Measurements from ENCODE around the gene NUTM2E.
"Not testable (repeated sequence)": the region's sequence is repeated elsewhere in the genome, so short reads cannot be mapped to it uniquely, and the experiment has no call there.

NUTM2E gene

DNA sequence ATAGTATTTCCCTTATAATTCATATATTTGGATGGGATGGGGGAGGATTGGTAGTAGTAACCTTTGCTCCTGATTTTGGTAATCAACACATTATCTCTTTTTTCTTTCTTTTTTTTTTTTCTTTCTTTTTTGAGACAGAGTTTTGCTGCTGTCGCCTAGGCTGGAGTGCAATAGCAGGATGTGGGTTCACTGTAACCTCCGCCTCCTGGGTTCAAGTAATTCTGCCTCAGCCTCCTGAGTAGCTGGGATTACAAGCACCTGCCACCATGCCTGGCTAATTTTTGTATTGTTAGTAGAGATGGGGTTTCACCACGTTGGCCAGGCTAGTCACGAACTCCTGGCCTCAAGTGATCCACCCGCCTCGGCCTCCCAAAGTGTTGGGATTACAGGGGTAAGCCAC is 3.2 kb upstream of the NUTM2E start:
- not testable (repeated sequence) for H3K27me3 ChIP-seq (ENCODE audit: control insufficient read depth, insufficient read depth, low read length); H3K36me3 ChIP-seq (ENCODE audit: control insufficient read depth, insufficient read depth, low read length); H3K9ac ChIP-seq (ENCODE audit: low read depth, low read length); H3K9me3 ChIP-seq (ENCODE audit: control insufficient read depth, insufficient read depth, low read length); H3K4me1 ChIP-seq (ENCODE audit: control insufficient read depth, insufficient read depth, low read length); H3K4me3 ChIP-seq (ENCODE audit: low read depth, low read length)

DNA sequence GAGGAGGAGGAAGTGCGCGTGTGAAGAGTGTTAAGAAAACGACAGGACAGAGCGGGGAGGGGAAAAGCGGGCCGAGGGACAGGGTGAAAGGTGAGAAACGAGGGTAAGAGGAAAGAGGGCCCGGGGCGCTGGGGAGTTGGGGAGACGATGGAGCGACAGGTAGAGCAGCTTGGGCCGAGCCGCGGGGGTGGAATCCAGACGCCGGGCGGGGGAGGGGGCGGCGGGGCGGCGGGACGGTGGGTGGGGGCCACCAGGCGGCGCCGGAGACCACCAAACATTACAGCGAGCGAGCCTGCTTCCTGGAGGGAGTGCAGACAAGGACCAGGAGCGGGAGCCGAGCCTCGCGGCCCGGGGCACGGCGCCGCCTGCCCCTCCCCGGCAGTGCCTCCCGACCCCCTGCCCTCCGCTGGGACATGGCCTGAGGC is 940 bp upstream of the NUTM2E start:
- not testable (repeated sequence) for H3K9ac ChIP-seq (ENCODE audit: low read depth, low read length); H3K9me3 ChIP-seq (ENCODE audit: control insufficient read depth, insufficient read depth, low read length); H3K36me3 ChIP-seq (ENCODE audit: control insufficient read depth, insufficient read depth, low read length); H3K4me1 ChIP-seq (ENCODE audit: control insufficient read depth, insufficient read depth, low read length); H3K27me3 ChIP-seq (ENCODE audit: control insufficient read depth, insufficient read depth, low read length)
- peak overlapping the region; percentile 41 for H3K4me3 ChIP-seq (ENCODE audit: low read depth, low read length)

DNA sequence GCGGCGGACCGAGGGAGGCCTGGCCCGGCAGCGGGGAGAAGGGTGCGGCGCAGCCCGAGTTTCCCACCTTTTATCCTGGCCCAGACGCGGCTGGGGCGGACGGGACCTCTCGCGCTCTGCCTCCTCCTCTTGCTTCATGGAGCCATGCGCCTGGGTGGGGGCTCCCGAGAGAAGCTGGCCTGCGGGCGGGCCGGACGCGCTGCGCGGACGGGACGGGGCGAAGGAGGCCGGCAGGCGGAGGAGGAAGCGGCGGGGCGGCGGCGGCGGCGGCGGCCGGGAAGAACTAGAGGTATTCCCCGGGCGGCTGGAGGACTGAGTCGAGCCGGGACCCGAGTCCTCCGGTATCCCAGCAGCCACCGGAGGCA is 426 bp upstream of the NUTM2E start:
- not testable (repeated sequence) for H3K9ac ChIP-seq (ENCODE audit: low read depth, low read length); H3K27me3 ChIP-seq (ENCODE audit: control insufficient read depth, insufficient read depth, low read length); H3K36me3 ChIP-seq (ENCODE audit: control insufficient read depth, insufficient read depth, low read length); H3K9me3 ChIP-seq (ENCODE audit: control insufficient read depth, insufficient read depth, low read length); H3K4me1 ChIP-seq (ENCODE audit: control insufficient read depth, insufficient read depth, low read length); H3K4me3 ChIP-seq (ENCODE audit: low read depth, low read length)

DNA sequence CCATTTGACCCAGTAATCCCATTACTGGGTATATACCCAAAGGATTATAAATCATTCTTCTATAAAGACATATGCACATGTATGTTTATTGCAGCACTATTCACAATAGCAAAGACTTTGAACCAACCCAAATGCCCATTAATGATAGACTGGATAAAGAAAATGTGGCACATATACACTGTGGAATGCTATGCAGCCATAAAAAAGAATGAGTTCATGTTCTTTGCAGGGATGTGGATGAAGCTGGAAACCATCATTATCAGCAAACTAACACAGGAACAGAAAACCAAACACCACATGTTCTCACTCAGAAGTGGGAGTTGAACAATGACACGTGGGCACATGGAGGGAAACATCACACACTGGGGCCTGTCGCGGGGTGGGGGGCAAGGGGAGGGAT is 7.3 kb downstream of the NUTM2E start:
- H3K27me3 ChIP-seq (ENCODE audit: control insufficient read depth, insufficient read depth, low read length); H3K9me3 ChIP-seq (ENCODE audit: control insufficient read depth, insufficient read depth, low read length); H3K9ac ChIP-seq (ENCODE audit: low read depth, low read length); H3K4me3 ChIP-seq (ENCODE audit: low read depth, low read length); H3K4me1 ChIP-seq (ENCODE audit: control insufficient read depth, insufficient read depth, low read length); H3K36me3 ChIP-seq (ENCODE audit: control insufficient read depth, insufficient read depth, low read length): not testable (repeated sequence)

DNA sequence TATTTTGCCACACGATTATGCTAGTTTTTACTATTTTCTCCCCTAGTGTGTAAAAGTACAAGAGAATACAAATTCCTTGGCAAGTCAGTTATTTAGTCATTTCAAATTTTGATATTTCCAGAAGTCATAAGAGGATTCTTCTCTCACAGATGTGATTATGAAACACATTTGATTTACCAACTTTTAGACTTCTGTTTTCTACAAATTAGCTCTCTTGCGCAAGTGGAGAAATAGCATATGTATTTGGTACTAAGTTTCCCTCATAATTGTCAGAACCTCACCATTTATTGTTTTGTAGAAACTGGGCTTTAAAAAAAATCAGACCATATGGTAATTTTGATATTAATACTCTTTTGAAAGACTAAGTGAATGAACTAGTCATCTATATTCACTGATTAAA is 9.4 kb downstream of the NUTM2E start:
- not testable (repeated sequence) for H3K4me1 ChIP-seq (ENCODE audit: control insufficient read depth, insufficient read depth, low read length); H3K9ac ChIP-seq (ENCODE audit: low read depth, low read length)

DNA sequence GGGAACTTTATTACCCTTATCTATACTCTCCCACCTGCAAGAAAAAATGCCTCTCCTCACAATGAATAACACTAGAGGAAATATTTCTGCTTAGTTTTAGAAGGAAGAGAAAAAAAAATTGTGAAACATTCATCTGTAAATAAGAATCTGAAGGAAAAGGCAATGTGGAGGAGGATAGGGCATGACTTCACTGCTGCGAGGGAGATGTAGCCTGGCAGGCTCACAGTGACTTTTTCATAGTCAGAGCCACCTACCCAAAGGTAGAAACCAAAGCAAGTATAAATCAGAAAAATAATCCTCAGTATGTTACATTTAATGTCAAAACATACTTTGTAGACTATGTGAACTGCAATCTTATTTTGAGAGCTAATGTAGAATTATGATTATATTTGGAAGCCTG is 10.4 kb downstream of the NUTM2E start:
- H3K9ac ChIP-seq (ENCODE audit: low read depth, low read length); H3K36me3 ChIP-seq (ENCODE audit: control insufficient read depth, insufficient read depth, low read length): not testable (repeated sequence)

More for the DNA sequence above, 9.4 kb downstream of the NUTM2E start:
- not testable (repeated sequence) for H3K4me3 ChIP-seq (ENCODE audit: low read depth, low read length); H3K27me3 ChIP-seq (ENCODE audit: control insufficient read depth, insufficient read depth, low read length); H3K36me3 ChIP-seq (ENCODE audit: control insufficient read depth, insufficient read depth, low read length); H3K9me3 ChIP-seq (ENCODE audit: control insufficient read depth, insufficient read depth, low read length)

DNA sequence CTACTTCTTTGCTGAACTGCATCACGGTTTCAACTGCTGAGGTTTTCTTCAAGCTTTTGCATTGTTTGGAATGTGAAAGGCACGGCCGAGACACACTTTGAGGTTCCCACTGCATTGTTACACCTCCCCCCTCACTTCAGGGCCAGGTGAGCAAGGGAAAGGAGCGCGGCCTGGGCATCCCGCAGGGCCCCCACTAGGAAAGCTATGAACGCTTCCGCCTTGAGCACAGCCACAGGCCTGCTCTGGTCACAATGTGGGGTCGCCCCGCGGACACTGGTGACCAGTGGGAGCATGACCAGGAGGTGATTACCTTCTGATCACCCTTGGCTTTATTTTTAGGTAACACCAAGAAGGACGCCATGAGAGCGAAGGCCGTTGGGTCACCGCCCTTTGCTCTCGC is 11.9 kb downstream of the NUTM2E start:
- not testable (repeated sequence) for H3K36me3 ChIP-seq (ENCODE audit: control insufficient read depth, insufficient read depth, low read length); H3K9me3 ChIP-seq (ENCODE audit: control insufficient read depth, insufficient read depth, low read length); H3K27me3 ChIP-seq (ENCODE audit: control insufficient read depth, insufficient read depth, low read length); H3K4me3 ChIP-seq (ENCODE audit: low read depth, low read length); H3K9ac ChIP-seq (ENCODE audit: low read depth, low read length); H3K4me1 ChIP-seq (ENCODE audit: control insufficient read depth, insufficient read depth, low read length)

More for the DNA sequence above, 10.4 kb downstream of the NUTM2E start:
- not testable (repeated sequence) for H3K9me3 ChIP-seq (ENCODE audit: control insufficient read depth, insufficient read depth, low read length); H3K4me3 ChIP-seq (ENCODE audit: low read depth, low read length); H3K27me3 ChIP-seq (ENCODE audit: control insufficient read depth, insufficient read depth, low read length); H3K4me1 ChIP-seq (ENCODE audit: control insufficient read depth, insufficient read depth, low read length)

DNA sequence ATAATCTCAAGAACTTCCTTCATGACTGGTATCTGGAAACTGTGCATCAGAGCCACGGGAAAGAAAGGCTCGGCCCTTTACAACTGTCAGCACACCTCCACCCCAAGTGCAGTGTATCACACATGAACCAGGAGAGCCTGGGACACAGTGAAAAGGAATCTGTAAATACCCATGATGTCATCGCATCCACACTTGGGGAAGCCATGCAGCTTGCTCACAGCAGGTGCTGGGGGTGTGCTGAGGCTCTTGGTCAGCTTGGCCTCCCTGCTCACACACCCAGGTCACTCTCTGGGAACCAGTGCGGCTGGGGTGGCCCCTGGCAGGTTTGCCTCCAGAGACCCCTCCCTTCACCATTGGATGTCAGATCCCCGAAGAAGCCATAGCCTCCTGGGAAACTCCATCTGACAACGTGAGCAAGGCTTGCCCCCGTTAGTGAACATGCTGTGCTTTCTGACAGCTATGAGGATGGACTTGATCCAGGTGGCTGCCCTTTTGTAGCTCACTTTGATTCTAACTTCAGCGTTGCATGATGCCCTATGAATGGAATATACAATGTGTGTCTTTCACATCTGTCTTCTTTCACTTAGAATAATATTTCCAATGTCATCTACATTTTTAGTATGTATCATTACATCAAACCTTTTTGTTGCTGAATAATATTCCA is 26.8 kb downstream of the NUTM2E start:
- H3K9ac ChIP-seq (ENCODE audit: low read depth, low read length); H3K27me3 ChIP-seq (ENCODE audit: control insufficient read depth, insufficient read depth, low read length); H3K36me3 ChIP-seq (ENCODE audit: control insufficient read depth, insufficient read depth, low read length); H3K9me3 ChIP-seq (ENCODE audit: control insufficient read depth, insufficient read depth, low read length); H3K4me1 ChIP-seq (ENCODE audit: control insufficient read depth, insufficient read depth, low read length); H3K4me3 ChIP-seq (ENCODE audit: low read depth, low read length): not testable (repeated sequence)

DNA sequence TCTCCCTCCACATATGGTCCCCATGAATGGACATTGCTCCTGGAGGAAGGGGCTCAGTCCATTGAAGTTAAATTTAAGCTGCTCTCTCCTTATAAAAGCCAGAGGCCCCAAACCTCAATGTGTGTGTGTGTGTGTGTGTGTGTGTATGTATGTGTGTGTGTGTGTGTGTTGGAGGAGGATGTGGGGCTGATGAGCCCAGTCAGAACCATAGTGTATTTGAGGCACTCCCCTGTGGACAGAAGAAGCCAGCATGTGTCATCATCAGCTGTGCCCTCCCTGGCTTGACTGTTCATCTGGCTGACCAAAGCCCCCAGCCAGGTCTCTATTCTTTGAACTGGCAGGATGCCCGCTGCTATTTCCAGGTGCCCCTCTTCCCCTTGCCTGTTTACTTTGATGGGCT is 35.7 kb downstream of the NUTM2E start:
- H3K4me1 ChIP-seq (ENCODE audit: control insufficient read depth, insufficient read depth, low read length); H3K27me3 ChIP-seq (ENCODE audit: control insufficient read depth, insufficient read depth, low read length); H3K9me3 ChIP-seq (ENCODE audit: control insufficient read depth, insufficient read depth, low read length); H3K36me3 ChIP-seq (ENCODE audit: control insufficient read depth, insufficient read depth, low read length); H3K9ac ChIP-seq (ENCODE audit: low read depth, low read length); H3K4me3 ChIP-seq (ENCODE audit: low read depth, low read length): not testable (repeated sequence)

DNA sequence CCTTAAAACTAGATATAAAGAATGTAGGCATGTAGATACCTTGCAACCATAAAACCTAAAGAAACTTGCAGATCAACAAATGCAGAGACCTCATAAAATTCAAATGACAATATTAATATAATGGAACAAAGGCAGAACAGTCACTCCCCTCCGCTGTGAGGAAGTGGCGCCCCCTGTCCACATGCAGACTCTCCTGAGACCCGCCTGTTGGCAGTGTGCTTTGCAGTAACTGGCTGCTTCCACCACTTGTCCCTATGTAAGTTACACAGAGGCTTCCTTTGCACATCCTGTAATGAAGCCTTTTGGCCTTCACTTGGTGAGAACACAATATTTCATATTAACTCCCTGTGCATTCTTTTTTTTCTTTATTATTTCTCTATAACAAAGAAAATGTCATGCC is 36.3 kb downstream of the NUTM2E start:
- not testable (repeated sequence) for H3K27me3 ChIP-seq (ENCODE audit: control insufficient read depth, insufficient read depth, low read length); H3K4me3 ChIP-seq (ENCODE audit: low read depth, low read length)

DNA sequence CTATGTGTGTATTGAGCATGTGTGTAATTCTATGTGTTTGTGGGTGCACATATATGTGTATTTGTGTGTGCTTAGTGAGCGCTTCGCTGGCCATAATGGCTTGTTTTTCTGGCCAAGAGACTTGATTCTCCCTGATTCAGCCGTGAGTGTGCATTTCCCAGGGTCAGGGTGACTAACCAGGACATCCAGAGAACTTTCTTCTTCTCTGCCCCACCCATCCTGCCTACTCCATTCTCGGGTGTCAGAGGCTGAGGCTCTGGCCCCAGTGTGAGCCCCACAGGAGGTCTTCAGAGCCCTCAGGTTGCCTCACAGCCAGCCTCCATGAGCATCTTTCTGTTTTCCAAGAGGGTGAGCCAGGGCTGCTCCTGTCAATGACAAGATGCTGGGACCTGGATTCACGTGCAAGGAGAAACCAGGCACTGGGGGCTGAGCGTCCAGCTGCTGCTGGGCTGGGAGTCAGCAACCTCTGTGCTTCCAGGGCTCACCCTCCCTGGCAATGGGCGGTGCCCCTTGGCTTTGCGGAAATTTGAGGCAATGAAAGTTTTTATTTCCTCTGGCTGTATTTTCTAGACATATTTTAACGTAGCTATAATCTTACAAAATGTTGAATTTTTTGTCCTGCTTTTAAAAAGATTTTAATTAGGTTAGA is 40.5 kb downstream of the NUTM2E start:
- not testable (repeated sequence) for H3K27me3 ChIP-seq (ENCODE audit: control insufficient read depth, insufficient read depth, low read length); H3K4me3 ChIP-seq (ENCODE audit: low read depth, low read length); H3K9me3 ChIP-seq (ENCODE audit: control insufficient read depth, insufficient read depth, low read length); H3K36me3 ChIP-seq (ENCODE audit: control insufficient read depth, insufficient read depth, low read length); H3K4me1 ChIP-seq (ENCODE audit: control insufficient read depth, insufficient read depth, low read length); H3K9ac ChIP-seq (ENCODE audit: low read depth, low read length)

More for the DNA sequence above, 36.3 kb downstream of the NUTM2E start:
- H3K9ac ChIP-seq (ENCODE audit: low read depth, low read length); H3K4me1 ChIP-seq (ENCODE audit: control insufficient read depth, insufficient read depth, low read length); H3K36me3 ChIP-seq (ENCODE audit: control insufficient read depth, insufficient read depth, low read length); H3K9me3 ChIP-seq (ENCODE audit: control insufficient read depth, insufficient read depth, low read length): not testable (repeated sequence)

DNA sequence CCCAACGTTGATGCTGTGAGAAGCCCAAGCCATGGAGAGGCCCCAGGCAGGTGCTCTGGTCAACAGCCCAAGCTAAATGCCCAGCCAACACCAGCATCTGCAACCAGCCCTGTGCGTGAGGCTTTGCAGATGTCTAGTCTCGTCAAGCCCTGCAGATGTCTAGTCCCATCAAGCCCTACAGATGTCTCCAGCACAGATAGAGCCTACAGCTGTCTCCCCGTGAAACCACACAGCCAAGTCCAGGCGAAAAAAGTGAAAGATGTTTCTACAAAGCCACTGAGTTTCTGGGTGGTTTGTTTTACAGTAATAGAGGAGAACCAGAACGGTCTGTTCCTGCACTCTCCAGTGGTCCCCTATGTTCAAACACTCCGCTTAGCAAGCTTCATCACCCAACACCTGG is 41.5 kb downstream of the NUTM2E start:
- not testable (repeated sequence) for H3K4me3 ChIP-seq (ENCODE audit: low read depth, low read length); H3K9ac ChIP-seq (ENCODE audit: low read depth, low read length); H3K36me3 ChIP-seq (ENCODE audit: control insufficient read depth, insufficient read depth, low read length); H3K9me3 ChIP-seq (ENCODE audit: control insufficient read depth, insufficient read depth, low read length); H3K27me3 ChIP-seq (ENCODE audit: control insufficient read depth, insufficient read depth, low read length); H3K4me1 ChIP-seq (ENCODE audit: control insufficient read depth, insufficient read depth, low read length)
